GM19395 (cell line): Measurements from ENCODE around the gene KRT84.
"Not testable (repeated sequence)": the region's sequence is repeated elsewhere in the genome, so short reads cannot be mapped to it uniquely, and the experiment has no call there.

Source experiments
- ATAC-seq: cut with Tn5 transposase; IDR thresholded peaks from one replicate; pipeline ENCODE4 v1.9.1; 2021; ENCODE audit warnings: mild to moderate bottlenecking, moderate library complexity; ENCODE audit not compliant: unreplicated experiment

KRT84 gene

DNA sequence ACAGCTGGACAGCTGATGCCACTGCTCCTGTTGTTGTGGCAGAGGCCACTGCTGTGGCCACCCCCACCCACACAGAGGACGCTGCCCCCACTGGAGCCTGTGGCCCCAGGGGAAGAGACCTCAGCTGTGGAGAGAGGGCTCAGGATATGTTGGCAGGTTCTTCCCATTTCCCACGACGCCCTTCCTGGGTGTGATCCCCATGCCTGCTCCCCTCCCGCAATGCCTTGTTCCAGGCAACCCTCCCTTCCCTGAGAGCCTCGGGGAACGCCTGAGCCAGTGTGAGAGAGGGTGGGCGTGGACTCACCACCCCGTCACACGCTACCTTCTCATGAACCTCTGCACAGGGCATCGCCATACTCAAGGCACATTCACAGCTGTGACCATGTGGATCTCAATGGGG, 26.4 kb upstream of the KRT84 start:
- no peak for ATAC-seq

DNA sequence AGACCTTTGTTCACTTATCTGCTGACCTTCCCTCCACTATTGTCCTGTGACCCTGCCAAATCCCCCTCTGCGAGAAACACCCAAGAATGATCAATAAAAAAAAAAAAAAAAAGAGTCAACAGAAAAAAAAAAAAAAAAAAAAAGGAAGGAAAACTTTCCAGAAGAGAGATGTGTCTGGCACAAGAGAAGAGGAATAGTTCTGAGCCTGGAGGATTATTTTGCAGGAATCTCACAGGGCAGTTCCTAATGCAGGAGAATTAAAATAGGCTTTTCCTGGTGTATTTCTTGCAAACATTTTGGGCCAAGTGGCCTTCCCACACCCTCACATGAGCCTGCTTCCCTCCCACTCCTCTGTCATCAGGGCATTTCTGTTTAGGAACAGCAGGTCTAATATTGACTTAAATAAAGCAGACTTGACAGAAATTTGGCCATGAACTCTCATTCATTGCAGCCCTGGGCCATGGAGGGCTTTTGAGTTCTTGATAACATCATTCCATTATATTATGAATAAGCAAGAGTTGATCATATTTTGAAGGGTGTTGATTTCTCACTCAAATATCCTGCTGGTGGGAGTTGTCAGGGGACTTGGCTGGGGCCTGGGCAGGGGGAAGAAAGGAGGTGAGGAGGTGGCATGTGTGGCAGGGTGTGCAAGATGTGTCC, 25.3 kb upstream of the KRT84 start:
- not testable (repeated sequence) for ATAC-seq

- no peak for ATAC-seq
Measured at GRCh38 chr12:52407918-52408317, 22.5 kb upstream of the KRT84 start.

DNA sequence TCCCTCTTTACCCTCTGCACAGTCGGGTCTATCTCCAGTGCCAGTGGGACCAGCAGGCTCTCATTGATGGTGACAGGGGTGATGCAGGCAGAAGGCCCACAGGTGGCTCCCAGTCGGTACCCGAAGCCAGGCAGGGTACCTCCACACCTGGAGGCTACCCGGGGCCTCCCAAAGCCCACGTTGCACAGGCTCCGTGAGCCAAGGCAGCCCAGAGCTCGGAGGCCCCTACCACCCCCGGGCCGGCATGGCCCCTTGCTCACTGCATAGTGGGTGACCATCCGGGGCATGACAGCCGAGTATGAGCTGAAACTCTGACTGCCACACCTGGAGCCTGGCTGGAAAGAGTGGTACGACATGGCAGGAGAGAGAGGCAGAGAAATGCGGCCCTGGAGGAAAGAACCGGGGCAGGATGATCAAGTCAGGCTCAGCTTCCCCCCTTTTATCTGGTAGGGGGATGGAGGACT, 20.5 kb upstream of the KRT84 start, which contains the start of gene KRT82:
Gene KRT82 (minus strand): TSS at position 414 of the 464 bp plus-strand sequence. CDS start 58 bp downstream, at position 356.
- ATAC-seq: no peak

GRCh38 chr12:52404951-52405350, 19.5 kb upstream of the KRT84 start:
- no peak for ATAC-seq

- no peak for ATAC-seq
Measured at GRCh38 chr12:52403561-52403960, 18.1 kb upstream of the KRT84 start.

GRCh38 chr12:52402873-52403540, 17.6 kb upstream of the KRT84 start:
- ATAC-seq: no peak

GRCh38 chr12:52402377-52402776, 16.9 kb upstream of the KRT84 start:
- ATAC-seq: no peak

- ATAC-seq: no peak
Measured at GRCh38 chr12:52401926-52402325, 16.5 kb upstream of the KRT84 start.

DNA sequence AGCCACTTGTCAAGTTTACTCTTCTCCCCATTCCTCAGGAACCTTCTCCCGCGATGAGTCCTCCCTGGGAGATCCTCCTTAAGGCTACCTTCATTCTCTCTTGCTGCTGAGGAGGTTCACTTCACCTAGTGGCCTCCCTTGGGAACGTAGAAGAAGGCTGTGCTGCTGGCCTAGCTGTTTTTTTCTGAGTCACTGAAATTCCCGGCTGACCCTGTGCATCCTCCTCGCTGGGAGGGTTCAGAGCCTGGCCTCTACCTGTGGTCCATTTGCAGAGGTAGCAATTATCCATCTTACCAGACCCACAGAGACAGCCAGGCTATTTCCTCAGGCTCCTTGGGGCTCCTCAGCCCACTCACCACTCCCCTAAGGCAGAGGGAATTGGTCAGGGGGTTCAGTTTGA, 16.1 kb upstream of the KRT84 start:
- no peak for ATAC-seq

DNA sequence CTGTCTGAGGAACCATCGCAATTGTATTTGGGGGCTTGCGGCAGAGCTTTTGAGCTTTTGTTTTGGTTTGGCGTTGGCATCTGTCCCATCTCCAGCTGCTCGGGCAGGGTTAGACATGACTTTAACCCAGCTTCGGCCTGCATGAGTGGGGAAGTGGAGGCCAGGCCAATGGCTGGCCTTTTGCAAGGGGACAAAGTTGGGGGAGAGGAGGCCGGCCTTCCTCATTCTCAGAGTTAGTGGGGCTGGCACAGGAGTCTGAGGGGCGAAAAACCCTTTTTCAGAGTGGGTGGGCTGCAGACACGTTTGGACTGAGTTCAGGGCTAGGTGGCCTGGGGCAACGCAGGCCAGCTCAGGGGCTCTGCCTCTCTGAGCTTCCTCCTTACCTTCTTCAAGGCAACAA, 15.5 kb upstream of the KRT84 start:
- ATAC-seq: no peak

- no peak for ATAC-seq
Measured at GRCh38 chr12:52399756-52400155, 14.3 kb upstream of the KRT84 start.

- no peak for ATAC-seq
Measured at GRCh38 chr12:52398176-52398575, 12.7 kb upstream of the KRT84 start.

- no peak for ATAC-seq
Measured at GRCh38 chr12:52396656-52397055, 11.2 kb upstream of the KRT84 start.

DNA sequence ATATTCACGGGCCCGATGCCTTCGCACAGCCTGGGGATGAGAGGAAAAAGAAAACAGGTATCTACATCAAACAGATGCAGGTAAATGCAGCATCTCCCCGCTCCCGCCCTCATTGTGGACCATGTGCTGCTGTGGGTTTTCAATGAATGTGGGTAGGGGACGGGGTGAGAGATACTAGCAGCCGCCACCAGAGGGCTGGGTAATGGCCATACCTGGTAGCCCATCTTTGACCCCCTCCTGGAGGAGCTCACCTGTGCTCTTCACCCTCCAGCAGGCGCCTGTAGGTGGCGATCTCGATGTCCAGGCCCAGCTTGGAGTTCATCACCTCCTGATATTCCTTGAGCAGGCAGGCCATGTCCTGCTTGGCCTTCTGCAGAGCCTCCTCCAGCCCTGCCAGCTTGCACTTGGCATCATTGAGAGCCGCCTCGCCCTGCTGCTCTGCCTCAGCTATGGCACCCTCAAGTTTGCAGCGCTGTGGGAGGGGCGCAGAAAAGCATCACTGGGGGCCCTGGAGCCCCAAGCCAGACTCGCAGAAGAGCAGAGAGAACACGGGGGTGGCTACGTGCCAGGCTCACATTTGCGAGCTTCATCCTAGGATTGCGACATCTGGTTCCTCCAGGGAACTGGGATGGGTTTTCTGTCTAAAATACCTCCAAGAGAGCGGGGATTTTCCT, 10.4 kb upstream of the KRT84 start:
- ATAC-seq: no peak

- no peak for ATAC-seq
Measured at GRCh38 chr12:52394836-52395405, 9.5 kb upstream of the KRT84 start.

- no peak for ATAC-seq
Measured at GRCh38 chr12:52392465-52393007, 7.1 kb upstream of the KRT84 start.

- ATAC-seq: no peak
Measured at GRCh38 chr12:52391618-52392002, 6.2 kb upstream of the KRT84 start.

- ATAC-seq: no peak
Measured at GRCh38 chr12:52390739-52391617, 5.5 kb upstream of the KRT84 start.
